Mesenchymal stem cell (in vitro differentiated cells and primary cell): ENCODE measurements around the gene WDR93.

Source experiments
- DNase-seq: peaks from one replicate; pipeline ENCODE4 v3.0.0-alpha.2; 2013
- H2AFZ ChIP-seq: one replicate; pipeline ENCODE4 v1.6.1; 2013; ENCODE audit warnings: low read depth, mild to moderate bottlenecking, control low read depth, inconsistent platforms, low read length, moderate library complexity
- H2AK5ac ChIP-seq: 2 replicates; pipeline ENCODE4 v1.6.1; 2013; ENCODE audit warnings: low read length, moderate library complexity, mild to moderate bottlenecking, inconsistent platforms; ENCODE audit not compliant: severe bottlenecking
- H2BK120ac ChIP-seq: one replicate; pipeline ENCODE4 v1.6.1; 2013; ENCODE audit warnings: low read depth, mild to moderate bottlenecking, inconsistent platforms, low read length, moderate library complexity
- H2BK12ac ChIP-seq, 2 experiments: one replicate each; pipeline ENCODE4 v1.6.1; 2013; ENCODE audit warnings: inconsistent platforms in 2 of 2, low read length in 2 of 2, mild to moderate bottlenecking in 2 of 2, moderate library complexity in 2 of 2, control low read depth in 1 of 2
- H2BK15ac ChIP-seq: one replicate; pipeline ENCODE4 v1.6.1; 2013; ENCODE audit warnings: mild to moderate bottlenecking, low read depth, inconsistent platforms; ENCODE audit not compliant: poor library complexity, severe bottlenecking
- H2BK5ac ChIP-seq: 2 replicates; pipeline ENCODE4 v1.6.1; 2013; ENCODE audit warnings: low read depth, mild to moderate bottlenecking, low read length, control low read depth, inconsistent platforms; ENCODE audit not compliant: poor library complexity, severe bottlenecking
- H3K14ac ChIP-seq, 2 experiments: one replicate each; pipeline ENCODE4 v1.6.1; 2013; ENCODE audit warnings: inconsistent platforms in 2 of 2, low read length in 2 of 2, control low read depth in 1 of 2, mild to moderate bottlenecking in 1 of 2, moderate library complexity in 1 of 2
- H3K18ac ChIP-seq, 2 experiments: one replicate each; pipeline ENCODE4 v1.6.1; 2013; ENCODE audit warnings: inconsistent platforms in 2 of 2, low read length in 2 of 2, control low read depth in 1 of 2, low read depth in 1 of 2, mild to moderate bottlenecking in 1 of 2
- H3K23ac ChIP-seq, 2 experiments: one replicate each; pipeline ENCODE4 v1.6.1; 2013; ENCODE audit warnings: inconsistent platforms in 2 of 2, low read length in 2 of 2, mild to moderate bottlenecking in 2 of 2, moderate library complexity in 2 of 2, control low read depth in 1 of 2
- H3K27ac ChIP-seq: 2 replicates; pipeline ENCODE4 v1.5.1; 2013; ENCODE audit warnings: mild to moderate bottlenecking, moderate library complexity, low read length, control low read depth, inconsistent platforms; ENCODE audit not compliant: poor library complexity, severe bottlenecking
- H3K27me3 ChIP-seq, 2 experiments: 2 replicates each; pipeline versions ENCODE4 v1.6.1 to v1.7.0; 2013; ENCODE audit warnings: low read length in 2 of 2, mild to moderate bottlenecking in 2 of 2, moderate library complexity in 2 of 2, control low read depth in 1 of 2, inconsistent platforms in 1 of 2; ENCODE audit not compliant: control insufficient read depth in 1 of 2, insufficient read depth in 1 of 2
- H3K36me3 ChIP-seq, 2 experiments: 2 replicates each; pipeline versions ENCODE4 v1.6.1 to v1.7.0; 2013; ENCODE audit warnings: low read length in 2 of 2, control low read depth in 1 of 2, inconsistent platforms in 1 of 2, low read depth in 1 of 2, mild to moderate bottlenecking in 1 of 2; ENCODE audit not compliant: insufficient read depth in 2 of 2, control insufficient read depth in 1 of 2
- H3K4ac ChIP-seq, 2 experiments: one replicate each; pipeline ENCODE4 v1.6.1; 2013; ENCODE audit warnings: inconsistent platforms in 2 of 2, low read length in 2 of 2, mild to moderate bottlenecking in 2 of 2, moderate library complexity in 2 of 2, control low read depth in 1 of 2, low read depth in 1 of 2
- H3K4me1 ChIP-seq: 2 replicates; pipeline ENCODE4 v1.6.1; 2013; ENCODE audit warnings: low read depth, low read length, control low read depth; ENCODE audit not compliant: control insufficient read depth, insufficient read depth
- H3K4me2 ChIP-seq: 2 replicates; pipeline ENCODE4 v1.6.1; 2013; ENCODE audit warnings: low read length, mild to moderate bottlenecking, inconsistent platforms; ENCODE audit not compliant: poor library complexity, severe bottlenecking
- H3K4me3 ChIP-seq, 2 experiments: 2 replicates each; pipeline versions ENCODE4 v1.5.1 to v1.7.0; 2013; ENCODE audit warnings: low read length in 2 of 2, mild to moderate bottlenecking in 2 of 2, control low read depth in 1 of 2, low read depth in 1 of 2; ENCODE audit not compliant: insufficient read depth in 1 of 2
- H3K79me1 ChIP-seq: replicated peaks from 2 replicates; pipeline ENCODE4 v1.6.1; 2013; ENCODE audit warnings: mild to moderate bottlenecking, control low read depth, low read length, inconsistent platforms; ENCODE audit not compliant: poor library complexity, severe bottlenecking
- H3K9ac ChIP-seq: 2 replicates; pipeline ENCODE4 v1.7.0; 2013; ENCODE audit warnings: mild to moderate bottlenecking, low read length, moderate library complexity
- H3K9me3 ChIP-seq: 2 replicates; pipeline ENCODE4 v1.7.0; 2013; ENCODE audit warnings: mild to moderate bottlenecking, low read length; ENCODE audit not compliant: control insufficient read depth
- H4K8ac ChIP-seq: one replicate; pipeline ENCODE4 v1.6.1; 2013; ENCODE audit warnings: inconsistent platforms, mild to moderate bottlenecking, low read length, moderate library complexity
- H4K91ac ChIP-seq: one replicate; pipeline ENCODE4 v1.6.1; 2013; ENCODE audit warnings: mild to moderate bottlenecking, low read length, inconsistent platforms
- WGBS: methylation state at CpG from one replicate; pipeline ENCODE4 v1.1.7; 2013; ENCODE audit warnings: mixed read lengths; 5-methylcytosine and 5-hydroxymethylcytosine counted together

WDR93 gene

DNA sequence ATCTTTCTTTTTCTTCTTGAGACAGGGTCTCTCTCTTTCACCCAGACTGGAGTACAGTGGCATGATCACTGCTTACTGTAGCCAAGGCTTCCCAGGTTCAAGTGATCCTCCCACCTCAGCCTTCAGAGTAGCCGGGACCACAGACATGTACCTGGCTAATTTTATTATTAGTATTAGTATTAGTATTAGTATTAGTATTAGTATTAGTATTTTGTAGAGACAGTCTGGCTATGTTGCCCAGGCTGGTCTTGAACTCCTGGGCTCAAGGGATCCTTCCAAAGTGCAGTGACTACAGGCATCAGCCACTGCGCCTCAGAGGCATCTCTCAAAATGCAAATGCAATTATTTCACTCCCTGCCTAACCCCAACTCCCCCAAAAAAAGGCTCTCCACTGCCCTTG lies 37.0 kb upstream of the WDR93 start:
- Histone ChIP-seq H3K14ac (no peak overlapping the region), H3K9me3 (no peaks in the 10 kb centered on the region), H3K4me3 (no peak overlapping the region), H4K8ac (no peak overlapping the region), H3K36me3 (peaks cover 11 to 22% of the 10 kb centered on the region in 2 experiments), H3K9ac (no peak overlapping the region), H3K4me1 (peaks cover 5% of the 10 kb centered on the region), H2BK5ac (no peak overlapping the region), H2BK120ac (no peak overlapping the region), H2BK12ac (no peak overlapping the region), H3K27me3 (no peaks in the 10 kb centered on the region), H2BK15ac (no peak overlapping the region), H3K79me1 (peaks cover 27% of the 10 kb centered on the region), H3K4ac (no peak overlapping the region), H2AFZ (no peak overlapping the region), H3K23ac (no peak overlapping the region), H2AK5ac (no peak overlapping the region), H4K91ac (no peak overlapping the region), H3K4me2 (no peak overlapping the region), H3K27ac (no peak overlapping the region), H3K18ac (no peak overlapping the region)
- no peak for DNase-seq
- WGBS, result no CpG with 5 or more reads among the region's 2 CpGs

DNA sequence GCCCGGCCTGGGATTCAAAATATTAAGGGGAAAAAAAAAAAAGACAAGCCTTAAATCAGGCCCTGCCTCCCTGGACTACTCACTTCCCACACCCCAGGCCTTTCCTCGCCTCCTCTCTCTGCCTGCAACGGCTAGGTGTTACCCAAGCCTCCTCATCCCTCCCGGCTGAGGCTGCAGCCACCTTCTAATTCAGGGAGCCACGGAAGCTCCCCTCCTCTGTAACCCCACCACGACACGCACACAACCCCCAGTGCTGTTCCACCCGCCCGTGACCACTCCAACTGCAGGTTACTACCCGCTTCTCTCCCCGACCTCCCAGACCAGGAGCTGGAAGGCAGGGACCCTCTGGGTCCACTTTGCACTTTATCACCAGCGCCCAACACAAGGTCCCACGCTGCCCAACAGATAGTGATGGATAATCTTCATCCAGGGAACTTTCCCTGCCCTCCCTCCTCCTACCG lies 36.3 kb upstream of the WDR93 start:
- H3K27ac ChIP-seq, result no peak overlapping the region
- H2AFZ ChIP-seq, result no peak overlapping the region
- H2BK12ac ChIP-seq, result no peak overlapping the region
- H3K4me2 ChIP-seq, result peak overlapping the region; percentile 90
- no peak overlapping the region for H4K8ac ChIP-seq
- no peaks in the 10 kb centered on the region for H3K9me3 ChIP-seq
- H2AK5ac ChIP-seq, result no peak overlapping the region
- no peak overlapping the region for H2BK120ac ChIP-seq
- peaks cover 5% of the 10 kb centered on the region for H3K4me1 ChIP-seq
- no peak overlapping the region for H3K18ac ChIP-seq
- H3K4ac ChIP-seq, result no peak overlapping the region
- H3K14ac ChIP-seq, result no peak overlapping the region
- peaks cover 26% of the 10 kb centered on the region for H3K79me1 ChIP-seq
- WGBS, result 31% methylated on average over 13 of the region's 14 CpGs
- H2BK15ac ChIP-seq, result no peak overlapping the region
- peak; percentile 17 for DNase-seq
- no peak overlapping the region for H2BK5ac ChIP-seq
- H3K36me3 ChIP-seq, result peaks cover 11 to 14% of the 10 kb centered on the region in 2 experiments
- no peak overlapping the region for H3K23ac ChIP-seq
- H3K9ac ChIP-seq, result peak overlapping the region; percentile 89
- H3K4me3 ChIP-seq, result peak overlapping the region; percentile 80 to 90
- H3K27me3 ChIP-seq, result no peaks in the 10 kb centered on the region
- H4K91ac ChIP-seq, result peak overlapping the region; percentile 24

DNA sequence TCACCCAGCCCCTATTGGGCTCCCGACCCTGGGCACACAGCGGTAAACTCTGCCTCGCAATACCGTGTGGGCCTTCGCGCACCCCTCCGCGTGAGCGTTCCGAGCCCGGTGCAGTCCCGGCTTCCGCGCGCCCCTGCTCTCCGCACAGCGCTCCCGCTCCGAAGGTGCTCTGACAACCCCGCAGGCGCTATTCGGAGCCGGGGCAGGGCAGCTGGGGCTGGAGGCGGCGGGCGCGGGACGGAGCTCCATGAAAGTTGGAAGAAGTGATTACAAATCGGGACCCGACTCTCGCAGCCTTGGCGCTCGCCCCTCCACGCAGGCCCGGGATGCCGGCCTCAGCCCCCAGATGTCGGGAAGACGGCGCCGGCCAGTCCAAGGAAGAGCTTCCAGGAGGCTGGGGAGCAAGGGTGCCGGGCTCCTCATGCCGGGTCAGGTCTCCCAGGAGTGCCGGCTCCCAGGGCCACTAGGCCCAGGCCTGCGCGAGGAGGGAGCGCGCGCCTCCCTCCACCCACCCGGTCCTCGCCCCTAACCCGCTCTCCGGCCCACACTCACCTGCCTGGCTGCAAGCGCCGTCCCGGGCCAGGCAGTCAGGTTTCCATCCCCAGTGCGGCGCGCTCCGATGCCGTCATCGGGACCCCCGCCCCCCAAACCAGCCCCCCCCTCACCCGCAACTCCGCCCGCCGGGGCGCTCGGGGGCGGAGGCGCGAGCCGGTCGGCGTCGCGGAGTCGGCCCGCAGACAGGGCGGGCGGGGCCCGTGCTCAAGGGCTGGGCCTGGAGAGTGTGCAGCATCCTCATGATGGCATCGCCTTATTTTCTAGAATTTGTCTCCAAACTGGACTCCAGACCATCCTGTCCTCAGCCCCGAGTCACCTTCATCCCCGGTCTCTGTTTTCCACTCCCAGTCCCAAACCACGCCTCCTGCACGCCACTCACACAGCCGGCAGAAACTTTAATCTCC lies 35.5 kb upstream of the WDR93 start, which contains the start of gene KIF7:
TSS of gene KIF7 (minus strand) at position 621 of the 959 bp plus-strand sequence. CDS start 2,537 bp downstream, outside the sequence.
- H3K4me3 ChIP-seq, result peak within 1 kb of the TSS; percentile 80 to 90
- no peak within 1 kb of the TSS for H2BK5ac ChIP-seq
- peak within 1 kb of the TSS in 1 of 2 experiments; percentile 83 for H3K14ac ChIP-seq
- peak; percentile 48 for DNase-seq
- H3K9me3 ChIP-seq, result no peaks in the 10 kb centered on the region
- peak within 1 kb of the TSS; percentile 90 for H3K4me2 ChIP-seq
- H3K27me3 ChIP-seq, result no peaks in the 10 kb centered on the region
- peaks cover 5% of the 10 kb centered on the region for H3K4me1 ChIP-seq
- peak within 1 kb of the TSS in 1 of 2 experiments; percentile 43 for H3K23ac ChIP-seq
- peak within 1 kb of the TSS; percentile 52 to 92 for H3K18ac ChIP-seq
- peaks cover 21% of the 10 kb centered on the region for H3K79me1 ChIP-seq
- peak within 1 kb of the TSS; percentile 15 for H2AFZ ChIP-seq
- H4K91ac ChIP-seq, result peak within 1 kb of the TSS; percentile 67
- no peak within 1 kb of the TSS for H3K27ac ChIP-seq
- peaks cover 8 to 12% of the 10 kb centered on the region in 2 experiments for H3K36me3 ChIP-seq
- no peak within 1 kb of the TSS for H2BK120ac ChIP-seq
- H2AK5ac ChIP-seq, result no peak within 1 kb of the TSS
- WGBS, result 3% methylated on average over 80 of the region's 87 CpGs
- peak within 1 kb of the TSS; percentile 89 for H3K9ac ChIP-seq
- peak within 1 kb of the TSS; percentile 22 to 67 for H3K4ac ChIP-seq
- H2BK12ac ChIP-seq, result peak within 1 kb of the TSS in 1 of 2 experiments; percentile 48
- H2BK15ac ChIP-seq, result peak within 1 kb of the TSS; percentile 78
- peak within 1 kb of the TSS; percentile 99 for H4K8ac ChIP-seq

DNA sequence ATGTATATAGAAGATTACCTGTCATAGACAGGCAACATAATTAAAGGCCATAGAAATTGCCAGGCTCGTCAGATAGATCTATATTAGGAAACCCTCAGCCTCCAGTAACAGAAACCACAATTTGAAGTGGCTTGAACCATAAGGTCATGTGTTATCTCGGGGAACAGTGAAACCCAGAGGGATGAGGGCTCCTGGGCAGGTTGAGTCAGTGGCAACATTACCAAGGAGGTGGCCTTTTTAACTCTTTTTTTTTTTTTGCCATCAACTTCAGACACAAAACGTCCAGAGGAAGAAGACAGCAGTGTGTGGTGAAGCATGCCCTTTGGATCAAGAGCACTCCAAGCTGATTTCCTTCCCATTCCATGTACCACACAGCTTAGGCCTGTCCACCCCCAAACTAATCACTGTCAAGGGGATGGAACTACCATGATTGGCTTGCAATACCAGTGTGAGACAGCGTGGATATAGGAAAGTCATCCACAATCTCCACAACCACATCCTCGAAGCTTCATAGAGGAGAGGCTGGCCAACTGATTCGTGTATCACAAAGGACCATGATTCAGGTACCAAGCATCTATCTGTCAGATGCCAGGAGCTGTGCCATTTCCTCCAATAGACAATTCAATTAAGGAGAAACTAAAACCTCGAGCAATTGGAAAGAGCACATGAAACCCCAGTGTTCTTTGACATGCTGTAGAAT lies 34.3 kb upstream of the WDR93 start:
- Histone ChIP-seq H3K9me3 (peaks cover 4% of the 10 kb centered on the region), H3K23ac (no peak overlapping the region), H3K27ac (no peak overlapping the region), H2BK5ac (no peak overlapping the region), H2AK5ac (no peak overlapping the region), H3K14ac (no peak overlapping the region), H2BK12ac (no peak overlapping the region), H3K36me3 (peaks cover 8 to 19% of the 10 kb centered on the region in 2 experiments), H2AFZ (no peak overlapping the region), H3K18ac (no peak overlapping the region), H3K4me3 (no peak overlapping the region), H3K9ac (peak overlapping the region; percentile 89), H3K4ac (no peak overlapping the region), H4K8ac (no peak overlapping the region), H3K4me1 (peaks cover 5% of the 10 kb centered on the region), H3K27me3 (no peaks in the 10 kb centered on the region), H3K4me2 (no peak overlapping the region), H3K79me1 (peaks cover 21% of the 10 kb centered on the region), H2BK120ac (no peak overlapping the region), H4K91ac (no peak overlapping the region), H2BK15ac (no peak overlapping the region)
- WGBS, result 72% methylated on average over 6 of the region's 7 CpGs
- peak; percentile 23 for DNase-seq
